GM21360 (cell line): ENCODE data around the gene CTRL.
"Not testable (repeated sequence)": the region's sequence is repeated elsewhere in the genome, so short reads cannot be mapped to it uniquely, and the experiment has no call there.

ENCODE experiments used
- ATAC-seq: cut with Tn5 transposase; IDR thresholded peaks from one replicate; pipeline ENCODE4 v1.9.1; 2021; ENCODE audit warnings: mild to moderate bottlenecking, moderate library complexity; ENCODE audit not compliant: unreplicated experiment

CTRL gene

DNA sequence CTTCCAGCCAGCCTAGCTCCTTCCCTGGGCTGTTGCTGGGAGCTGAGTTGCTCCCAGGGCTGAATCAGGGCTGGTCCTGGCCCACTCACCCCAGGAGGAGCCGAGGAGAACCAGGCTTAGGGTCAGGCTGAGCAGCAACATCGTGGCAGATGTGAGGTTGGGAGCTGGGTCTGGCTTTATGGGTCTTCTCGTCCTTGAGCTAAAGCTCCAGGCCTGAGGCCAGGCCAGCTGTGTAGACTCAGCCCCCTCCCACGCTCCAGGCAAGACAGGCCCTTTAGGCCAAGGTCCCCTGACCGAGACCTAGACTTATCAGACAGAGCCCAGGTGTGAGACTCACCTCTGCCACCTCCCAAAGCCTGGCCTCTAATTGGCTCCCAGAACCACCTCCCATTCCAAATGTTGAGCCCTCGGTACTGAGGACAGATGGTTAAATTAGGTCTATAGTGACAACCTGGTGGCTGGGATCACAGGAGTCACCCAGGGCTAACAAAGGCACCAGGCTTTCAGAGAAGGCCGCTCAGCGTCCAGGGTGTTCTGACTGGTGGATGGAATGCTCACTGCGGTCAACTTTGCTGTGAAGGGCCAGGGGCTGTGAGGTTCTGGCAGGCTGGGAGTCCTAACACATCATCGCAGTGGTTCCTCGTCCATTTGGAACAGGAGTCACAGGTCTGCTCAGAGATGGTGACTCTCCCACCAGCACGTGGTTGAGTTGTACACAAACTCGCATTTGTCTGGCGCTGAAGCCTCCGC is at the start of gene CTRL:
CTRL (minus strand) TSS at position 151 of the 750 bp plus-strand sequence; CDS start at position 141, 10 bp downstream.
- no peak for ATAC-seq

GRCh38 chr16:67979955-67980678 is 48.5 kb upstream of the CTRL start, which contains the start of gene DPEP3:
TSS of gene DPEP3 (minus strand) at chr16:67980499. CDS start at chr16:67980380, 119 bp downstream.
- no peak for ATAC-seq

DNA sequence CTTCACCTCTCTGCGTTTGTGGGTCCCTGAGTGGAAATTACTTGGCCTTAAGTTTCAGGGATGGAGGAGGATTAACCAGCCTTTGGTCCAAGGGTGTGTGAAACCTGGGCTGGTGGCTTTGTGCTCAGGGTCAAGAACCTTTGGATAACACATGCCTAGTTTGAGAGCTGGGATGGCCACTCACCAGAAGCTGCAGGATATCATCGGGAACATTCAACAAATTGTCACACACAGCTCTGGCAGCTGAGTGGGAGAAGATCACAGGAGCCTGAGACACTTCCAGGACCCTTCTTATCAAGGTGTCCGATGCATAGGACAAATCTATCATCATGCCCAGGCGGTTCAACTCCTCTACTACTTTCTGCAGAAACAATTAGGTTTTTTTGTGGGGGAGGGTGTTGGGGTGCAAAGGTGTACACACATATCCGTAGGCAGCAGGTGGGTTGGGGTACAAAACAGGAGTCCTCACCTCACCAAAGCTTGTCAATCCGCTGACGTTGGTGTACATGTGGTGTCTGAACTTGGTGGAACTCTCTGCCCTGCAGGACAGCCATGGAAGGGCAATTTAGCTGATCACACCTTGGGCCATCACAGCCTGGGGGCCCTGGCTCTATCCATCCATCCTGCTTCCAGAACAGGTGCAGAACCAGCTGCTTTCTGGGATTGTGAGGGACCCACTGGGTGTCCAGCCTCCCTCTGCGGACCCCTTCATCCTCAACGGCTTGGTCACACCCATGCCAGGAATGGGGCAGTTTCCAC is 46.0 kb upstream of the CTRL start:
- ATAC-seq: no peak

- ATAC-seq: no peak
Observed at GRCh38 chr16:67977005-67977404, 45.3 kb upstream of the CTRL start.

DNA sequence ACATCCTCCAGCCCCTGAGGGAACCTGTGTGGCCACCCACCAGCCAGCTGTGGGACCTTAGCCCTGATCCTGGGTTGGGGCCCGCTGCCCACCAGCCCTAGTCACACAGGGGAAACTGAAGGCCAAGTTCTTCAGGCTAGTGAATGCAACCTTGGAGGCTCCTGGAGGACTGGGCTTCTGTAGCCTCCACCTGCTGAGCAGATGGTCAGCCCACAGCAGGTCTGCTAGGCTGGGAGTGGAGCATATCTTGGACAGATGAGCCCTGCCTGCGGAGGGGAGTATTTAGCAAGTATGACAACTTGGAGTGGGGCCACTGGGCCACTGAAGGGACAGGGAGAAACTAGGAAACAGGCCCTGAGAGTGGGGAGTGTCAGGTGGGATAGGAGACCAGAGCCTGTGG is 44.5 kb upstream of the CTRL start:
- ATAC-seq: no peak

- no peak for ATAC-seq
Observed at GRCh38 chr16:67975321-67976105, 43.9 kb upstream of the CTRL start.

DNA sequence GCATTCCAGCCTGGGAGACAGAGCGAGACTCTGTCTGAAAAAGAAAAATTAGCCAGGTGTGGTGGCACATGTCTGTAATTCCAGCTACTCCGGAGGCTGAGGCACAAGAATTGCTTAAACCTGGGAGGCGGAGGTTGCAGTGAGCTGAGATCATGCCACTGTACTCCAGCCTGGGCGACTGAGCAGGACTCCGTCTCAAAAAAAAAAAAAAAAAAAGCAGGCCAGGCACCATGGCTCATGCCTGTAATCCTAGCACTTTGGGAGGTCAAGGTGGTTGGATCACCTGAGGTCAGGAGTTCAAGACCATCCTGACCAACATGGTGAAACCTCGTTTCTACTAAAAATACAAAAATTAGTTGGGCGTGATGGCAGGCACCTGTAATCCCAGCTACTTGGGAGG is 40.6 kb upstream of the CTRL start:
- ATAC-seq: not testable (repeated sequence)

DNA sequence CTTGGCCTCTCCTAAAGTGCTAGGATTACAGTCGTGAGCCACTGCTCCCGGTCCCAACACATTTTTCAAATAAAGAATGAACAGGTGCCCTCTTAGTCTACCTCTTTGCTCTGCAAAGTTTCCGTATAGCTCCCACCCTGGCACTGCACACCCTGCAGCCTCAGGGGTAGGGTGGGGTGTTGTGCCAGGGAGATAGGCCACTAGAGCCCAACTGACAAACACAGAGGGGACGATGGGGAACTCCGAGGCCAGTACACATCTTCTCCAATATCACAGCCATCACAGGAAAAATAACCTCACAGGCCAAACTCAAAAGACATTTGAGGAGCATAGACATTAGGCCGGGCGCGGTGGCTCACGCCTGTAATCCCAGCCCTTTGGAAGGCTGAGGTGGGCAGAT is 39.4 kb upstream of the CTRL start:
- ATAC-seq: no peak

DNA sequence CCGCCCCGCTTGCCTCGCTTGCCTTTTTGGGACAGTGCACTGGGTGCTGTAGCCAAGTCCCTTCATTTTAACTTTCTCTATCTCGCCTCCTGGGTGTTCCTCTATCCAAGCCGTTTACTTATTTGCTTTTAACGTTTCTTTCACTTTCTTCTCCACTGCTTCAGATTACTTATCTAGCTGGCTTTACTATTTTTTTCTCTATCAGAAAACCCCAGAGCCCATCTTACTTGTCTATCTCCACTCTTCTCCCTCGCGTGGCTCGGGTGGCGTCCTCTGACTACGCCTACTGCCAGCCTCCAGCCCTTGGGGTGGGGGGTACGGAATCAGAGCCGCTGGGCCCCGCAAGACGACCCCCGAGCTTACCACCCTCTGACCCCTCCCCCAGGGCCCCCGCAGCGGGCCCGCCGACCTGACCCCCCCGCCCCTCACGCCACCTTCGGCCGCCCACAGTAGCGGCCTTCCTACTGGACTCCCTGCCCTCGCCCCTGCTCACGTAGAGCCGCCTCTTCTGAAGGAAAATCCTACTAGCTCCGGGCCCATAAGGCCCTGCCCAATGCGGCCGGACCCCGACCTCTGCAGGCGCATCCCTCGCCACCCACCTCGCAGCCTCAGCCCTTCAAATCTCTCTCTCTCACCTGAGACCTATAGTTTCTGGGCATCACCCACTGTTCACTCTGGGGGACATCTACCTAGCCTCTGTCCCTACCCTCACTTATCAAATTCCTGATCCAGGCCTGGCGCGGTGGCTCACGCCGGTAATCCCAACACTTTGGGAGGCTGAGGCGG is 37.8 kb upstream of the CTRL start:
- peak; percentile 14 for ATAC-seq

DNA sequence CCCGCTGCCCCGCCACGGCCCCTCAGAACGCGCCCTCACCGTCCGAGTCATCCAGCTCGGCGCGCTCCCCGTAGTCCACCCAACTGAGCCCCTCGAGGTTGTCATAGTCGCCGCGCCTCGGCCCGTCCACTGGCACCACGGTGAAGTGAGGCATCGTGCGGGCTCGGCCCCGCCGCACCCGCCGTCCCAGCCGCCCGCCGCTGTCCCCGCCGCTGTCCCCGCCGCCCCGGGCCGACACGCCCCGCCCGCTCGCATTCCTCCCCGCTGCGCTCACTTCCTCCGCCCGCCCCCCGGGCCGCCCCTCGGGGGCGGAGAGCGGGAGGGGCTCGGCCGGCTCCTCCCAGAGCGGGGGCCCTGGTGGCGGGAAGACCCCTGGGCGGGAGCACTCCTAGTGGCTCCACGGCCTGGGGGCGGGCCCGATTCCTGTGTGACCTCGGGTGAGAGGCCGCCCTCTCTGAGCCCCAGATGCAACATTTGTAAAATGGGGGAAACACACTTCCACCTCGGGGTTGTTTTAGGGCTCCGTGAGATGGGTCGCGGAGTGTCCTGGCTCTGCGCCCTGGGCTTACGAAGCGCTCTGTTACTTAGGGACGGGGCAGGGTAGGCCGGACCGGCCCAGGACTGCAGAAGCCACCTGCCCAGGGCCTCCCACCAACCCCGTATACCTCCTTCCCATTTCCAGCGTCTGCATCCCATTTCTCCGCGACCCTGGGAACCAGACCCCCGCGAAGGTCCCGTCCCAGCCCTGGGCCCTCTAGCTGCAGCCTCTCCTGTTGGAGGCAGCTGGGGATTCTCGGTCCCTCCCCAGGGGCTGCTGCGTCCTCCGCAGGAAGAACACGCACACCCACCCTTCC is 37.0 kb upstream of the CTRL start, which contains the start of gene SLC12A4:
SLC12A4 (minus strand) TSS at position 238 of the 854 bp plus-strand sequence; CDS start at position 154, 84 bp downstream.
- peak; percentile 68 for ATAC-seq

GRCh38 chr16:67967958-67968399 is 36.3 kb upstream of the CTRL start:
- peak; percentile 10 for ATAC-seq

- ATAC-seq: no peak
Observed at GRCh38 chr16:67967183-67967957, 35.7 kb upstream of the CTRL start.

DNA sequence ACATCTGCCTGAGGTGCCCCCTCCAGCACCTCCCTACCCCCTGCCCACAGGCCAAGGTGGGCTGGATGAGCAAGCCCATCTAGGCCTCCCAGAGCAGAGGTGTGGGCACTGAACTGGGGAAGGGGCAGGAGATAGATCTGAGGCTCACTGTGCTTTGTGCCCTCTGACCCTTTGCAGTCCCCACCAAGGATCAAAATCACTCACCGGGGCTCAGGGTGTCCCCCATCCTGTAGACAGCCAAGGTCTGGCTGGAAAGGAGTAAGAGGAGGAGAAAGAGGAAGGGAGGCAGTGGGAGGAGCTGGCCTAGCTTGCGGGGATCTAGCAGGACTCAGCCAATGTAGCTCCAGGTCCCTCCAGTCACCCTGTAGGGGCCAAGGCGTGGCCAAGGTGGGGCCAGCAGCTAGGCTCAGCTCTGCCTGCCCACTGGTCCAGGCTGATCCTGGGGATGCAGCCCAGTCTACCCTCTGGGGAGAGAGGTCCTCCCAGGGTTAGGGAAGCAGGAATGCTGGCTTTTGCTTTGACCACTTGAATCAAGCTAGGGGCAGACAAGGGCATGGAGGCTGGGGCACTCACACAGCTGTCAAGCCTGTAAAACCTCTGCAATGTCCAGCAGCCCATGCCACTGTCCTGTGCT is 35.0 kb upstream of the CTRL start:
- ATAC-seq: no peak

GRCh38 chr16:67965668-67966548 is 34.2 kb upstream of the CTRL start:
- ATAC-seq: no peak

- ATAC-seq: no peak
Observed at GRCh38 chr16:67964477-67965131, 32.9 kb upstream of the CTRL start.
